GM18508 (cell line): ENCODE results near the gene RNF214.

Experiments used
- ATAC-seq: cut with Tn5 transposase; IDR thresholded peaks from one replicate; pipeline ENCODE4 v1.9.1; 2021; ENCODE audit warnings: moderate number of reproducible peaks; ENCODE audit not compliant: insufficient read depth, unreplicated experiment

RNF214 gene

DNA sequence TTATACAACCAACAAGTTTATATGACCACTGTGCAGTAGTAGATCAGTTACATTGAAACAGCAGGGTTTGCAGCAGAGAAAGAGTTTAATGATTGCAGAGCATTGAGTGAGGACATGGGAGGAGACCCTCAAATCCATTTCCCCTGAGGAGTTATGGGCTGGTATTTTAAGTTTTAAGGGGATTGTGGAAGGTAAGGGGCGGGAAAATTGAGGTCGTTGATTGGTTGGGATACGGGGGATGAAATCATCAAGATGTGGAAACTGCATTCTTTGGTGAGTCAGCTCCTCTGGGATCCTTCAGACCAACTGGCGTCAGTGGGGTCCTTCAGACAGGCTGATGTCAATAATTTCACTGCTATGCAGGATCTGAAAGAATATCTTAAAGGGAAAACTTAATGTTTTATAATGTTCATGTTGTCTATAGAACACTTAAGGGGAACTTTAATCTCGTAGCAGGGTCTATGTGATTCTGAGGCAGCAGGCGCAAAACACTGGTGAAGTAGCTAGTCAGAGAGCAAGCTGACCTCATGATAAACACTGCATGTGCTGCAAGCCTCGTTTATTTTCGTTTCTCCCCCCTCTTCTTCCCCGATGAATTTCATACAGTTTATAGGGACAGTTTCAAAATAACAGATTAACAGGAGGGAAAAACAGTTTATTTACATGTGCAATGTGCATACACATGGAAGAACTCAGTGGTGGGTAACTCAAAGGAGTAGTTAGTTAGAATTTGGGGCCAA is 41.2 kb downstream of the RNF214 start:
- ATAC-seq = no peak

DNA sequence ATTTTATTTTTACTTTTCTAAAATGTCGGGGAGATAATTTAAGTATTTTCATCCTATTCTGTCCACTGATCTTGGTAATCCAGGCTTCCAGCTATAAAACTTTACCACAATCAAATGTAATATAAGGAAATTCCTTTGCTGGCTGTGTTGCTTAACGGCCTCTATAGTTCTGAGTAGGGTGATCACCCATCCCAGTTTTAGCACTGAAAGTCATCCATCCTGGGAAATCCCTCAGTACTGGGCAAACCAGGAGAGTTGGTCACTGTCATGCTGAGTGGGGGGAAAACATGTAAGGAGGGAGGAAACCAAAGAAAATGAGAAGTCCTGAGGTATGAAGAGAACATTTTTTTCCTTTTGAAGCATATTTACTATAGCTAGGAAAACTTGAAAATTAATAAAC is 45.9 kb downstream of the RNF214 start:
- no peak for ATAC-seq

DNA sequence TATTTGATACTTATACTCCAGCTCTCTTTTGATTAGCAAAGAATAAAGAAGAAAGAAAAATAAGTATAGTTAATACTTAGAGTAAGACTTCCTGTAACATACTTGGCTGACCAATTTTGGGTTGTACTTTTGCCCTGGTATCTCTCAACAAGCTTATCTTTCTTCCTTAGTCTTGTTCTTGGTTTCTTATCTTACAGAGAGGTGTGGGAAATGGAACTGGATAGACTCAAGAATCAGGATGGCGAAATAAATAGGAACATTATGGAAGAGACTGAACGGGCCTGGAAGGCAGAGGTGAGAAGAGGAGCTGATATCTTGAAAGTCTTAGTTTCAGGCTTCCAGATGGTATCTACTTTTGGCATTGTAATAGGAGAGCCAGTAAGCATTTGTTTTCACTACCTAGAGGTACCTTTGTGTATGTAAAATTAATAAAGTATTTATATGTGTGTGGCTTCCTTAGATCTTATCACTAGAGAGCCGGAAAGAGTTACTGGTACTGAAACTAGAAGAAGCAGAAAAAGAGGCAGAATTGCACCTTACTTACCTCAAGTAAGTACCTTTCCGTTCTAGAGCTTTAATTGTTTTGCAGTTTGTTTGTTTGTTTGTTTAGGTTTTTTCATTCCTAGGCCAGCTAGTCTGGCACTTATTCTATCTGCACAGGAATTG is 47.4 kb downstream of the RNF214 start:
- no peak for ATAC-seq

DNA sequence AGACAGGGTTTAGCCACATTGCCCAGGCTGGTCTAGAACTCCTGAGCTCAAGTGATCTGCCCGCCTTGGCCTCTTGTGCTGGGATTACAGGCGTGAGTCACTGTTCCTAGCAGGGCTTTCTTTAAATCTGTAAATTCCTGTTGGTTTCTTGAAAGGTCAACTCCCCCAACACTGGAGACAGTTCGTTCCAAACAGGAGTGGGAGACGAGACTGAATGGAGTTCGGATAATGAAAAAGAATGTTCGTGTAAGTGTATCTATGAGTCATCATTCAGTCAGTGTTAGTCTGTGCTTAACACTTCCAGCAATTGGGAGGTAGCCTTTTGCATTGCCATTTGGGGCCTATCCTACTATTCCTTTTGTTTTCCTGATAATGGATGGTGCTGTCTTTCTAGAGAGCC is 48.7 kb downstream of the RNF214 start:
- no peak for ATAC-seq

DNA sequence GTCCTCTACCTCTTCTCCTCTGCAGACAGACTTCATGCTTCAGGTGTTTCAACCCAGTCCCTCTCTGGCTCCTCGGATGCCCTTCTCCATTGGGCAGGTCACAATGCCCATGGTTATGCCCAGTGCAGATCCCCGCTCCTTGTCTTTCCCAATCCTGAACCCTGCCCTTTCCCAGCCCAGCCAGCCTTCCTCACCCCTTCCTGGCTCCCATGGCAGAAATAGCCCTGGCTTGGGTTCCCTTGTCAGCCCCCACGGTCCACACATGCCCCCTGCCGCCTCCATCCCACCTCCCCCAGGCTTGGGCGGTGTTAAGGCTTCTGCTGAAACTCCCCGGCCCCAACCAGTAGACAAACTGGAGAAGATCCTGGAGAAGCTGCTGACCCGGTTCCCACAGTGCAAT is 49.4 kb downstream of the RNF214 start:
- no peak for ATAC-seq

DNA sequence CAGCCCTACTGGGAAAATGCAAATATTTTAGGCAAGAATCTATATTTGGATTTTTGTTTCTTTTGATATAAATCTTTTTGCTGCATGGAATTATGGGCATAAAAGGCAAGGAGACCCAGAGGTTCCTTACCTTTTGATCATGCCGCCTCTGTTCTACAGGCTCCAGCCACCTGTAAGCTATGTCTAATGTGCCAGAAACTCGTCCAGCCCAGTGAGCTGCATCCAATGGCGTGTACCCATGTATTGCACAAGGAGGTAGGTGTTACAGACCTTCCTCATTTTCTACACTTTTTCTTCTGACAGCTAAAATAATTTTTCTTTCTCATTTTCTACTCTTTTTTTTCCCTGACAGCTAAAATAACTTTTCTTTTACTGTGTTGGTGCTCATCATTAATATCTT is 50.5 kb downstream of the RNF214 start:
- ATAC-seq = no peak

DNA sequence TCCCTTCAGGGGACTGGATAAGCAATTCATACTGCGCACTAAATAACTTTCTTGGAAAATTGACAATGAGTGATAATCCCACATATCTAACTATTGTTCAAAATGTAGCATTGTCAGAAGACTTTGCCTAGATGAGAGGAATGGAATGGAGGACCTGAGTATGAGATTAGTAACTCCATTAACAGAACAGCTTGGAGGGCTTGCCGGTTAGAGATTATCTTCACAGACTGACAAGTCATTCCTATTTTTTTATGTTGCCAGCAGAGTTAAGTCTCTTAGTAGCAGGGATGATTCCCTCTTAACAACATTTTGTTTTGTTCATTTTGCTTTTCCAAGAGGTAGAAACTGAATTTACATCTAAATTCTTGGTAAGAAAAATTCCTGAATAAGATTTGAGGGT is 51.6 kb downstream of the RNF214 start:
- ATAC-seq = no peak

DNA sequence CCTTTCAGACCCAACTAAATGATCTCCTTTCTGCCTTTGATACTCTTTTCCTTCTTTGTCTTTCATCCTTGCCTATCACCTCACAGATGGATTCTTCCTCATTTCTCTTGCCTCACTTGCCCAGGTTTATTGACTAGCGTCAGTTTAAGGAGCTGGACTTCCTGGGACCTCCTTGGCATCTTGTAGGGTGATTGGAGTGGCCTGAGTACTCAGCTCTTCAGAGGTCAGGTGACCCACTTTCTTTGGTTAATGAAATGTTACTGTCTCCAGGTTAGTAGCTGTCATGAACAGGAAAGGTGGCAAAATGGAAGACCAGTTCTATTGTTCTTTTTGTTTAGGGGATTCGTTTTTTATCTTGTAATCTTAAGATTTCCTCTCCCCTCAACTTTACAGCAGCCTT is 54.1 kb downstream of the RNF214 start:
- ATAC-seq = no peak

DNA sequence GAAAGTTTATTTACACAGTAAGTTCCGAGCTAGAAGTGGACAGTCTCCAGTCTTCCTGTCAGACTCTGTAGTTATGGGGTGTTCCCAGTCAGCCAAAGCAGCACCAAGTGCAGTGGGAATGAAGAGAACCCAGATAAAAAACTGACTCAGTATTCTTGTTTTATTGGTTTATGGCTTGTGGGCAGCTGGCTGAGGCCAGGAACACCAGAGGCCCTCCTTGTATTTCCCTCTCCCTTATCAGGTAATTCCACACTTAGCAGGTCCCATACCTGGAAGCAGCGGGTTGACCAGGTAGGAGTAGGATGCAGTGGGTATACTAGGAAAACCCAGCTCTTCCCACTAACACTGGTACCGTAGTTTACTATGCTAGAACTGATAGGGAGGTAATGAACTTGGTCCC is 55.2 kb downstream of the RNF214 start:
- no peak for ATAC-seq

DNA sequence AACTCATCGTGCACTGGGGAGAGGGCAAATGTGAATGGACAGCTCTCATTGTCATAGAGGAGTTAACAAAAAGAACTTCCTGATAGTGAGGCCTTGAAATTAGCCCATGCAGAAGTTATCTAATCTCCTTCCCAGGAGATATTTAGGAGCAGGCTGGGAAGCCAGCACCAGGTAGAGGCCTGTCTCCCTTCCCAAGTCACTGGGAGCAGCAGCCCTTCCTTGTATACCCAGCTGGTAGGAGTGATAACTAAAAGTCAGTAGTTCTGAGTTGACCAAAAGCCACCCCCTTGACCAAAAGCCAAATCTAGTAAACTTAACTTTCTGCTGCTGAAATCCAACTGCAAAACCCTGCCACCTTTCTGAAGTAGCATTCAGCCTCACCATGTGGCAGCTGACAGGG is 57.3 kb downstream of the RNF214 start:
- no peak for ATAC-seq

DNA sequence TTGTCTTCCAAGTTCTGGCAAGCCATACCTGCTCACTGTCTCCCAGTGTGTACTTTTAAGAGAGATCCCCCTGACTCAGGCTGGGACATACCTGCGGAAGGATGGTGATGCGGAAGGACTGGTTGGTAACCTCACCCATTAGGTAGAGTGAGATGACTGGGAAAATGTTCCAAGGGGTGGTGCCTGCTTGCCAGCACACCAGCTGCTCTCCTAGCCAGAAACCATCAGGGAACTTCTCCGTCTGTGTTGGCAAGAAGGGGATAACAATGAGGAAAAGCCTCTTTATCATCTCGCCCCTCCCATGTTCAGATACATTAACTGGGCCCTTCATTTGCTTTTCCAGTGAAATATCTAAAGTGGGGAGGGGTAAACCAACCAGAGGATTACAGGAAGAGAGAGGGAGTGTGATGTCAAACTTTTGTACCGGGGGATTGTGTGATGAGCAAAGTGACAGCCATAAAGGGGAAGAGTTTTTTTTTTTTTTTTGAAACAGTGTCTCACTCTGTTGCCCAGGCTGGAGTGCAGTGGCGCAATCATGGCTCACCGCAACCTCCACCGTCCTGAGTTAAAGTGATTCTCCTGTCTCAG is 58.4 kb downstream of the RNF214 start, which contains the start of gene BACE1-AS:
Gene BACE1-AS (plus strand): TSS at position 538 of the 588 bp plus-strand sequence.
- no peak for ATAC-seq

DNA sequence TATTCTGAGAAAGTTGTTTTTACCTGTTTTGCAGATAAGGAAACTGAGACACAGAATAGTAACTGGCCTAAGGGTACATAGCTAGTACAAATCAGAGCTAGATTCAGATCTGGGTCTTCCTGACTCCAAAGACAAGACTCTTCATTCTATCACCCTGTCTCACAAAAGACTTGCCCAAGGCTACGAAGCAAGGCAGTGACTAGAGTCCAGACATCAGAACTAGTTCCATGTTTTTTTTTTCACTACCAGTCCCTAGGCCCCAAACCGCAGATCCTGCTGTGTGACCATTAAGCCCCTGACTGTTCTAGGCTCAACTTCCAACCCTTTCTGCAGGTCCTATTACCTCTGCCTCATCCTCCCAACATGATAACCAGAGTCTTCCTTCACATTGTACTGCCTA is 60.1 kb downstream of the RNF214 start:
- no peak for ATAC-seq

DNA sequence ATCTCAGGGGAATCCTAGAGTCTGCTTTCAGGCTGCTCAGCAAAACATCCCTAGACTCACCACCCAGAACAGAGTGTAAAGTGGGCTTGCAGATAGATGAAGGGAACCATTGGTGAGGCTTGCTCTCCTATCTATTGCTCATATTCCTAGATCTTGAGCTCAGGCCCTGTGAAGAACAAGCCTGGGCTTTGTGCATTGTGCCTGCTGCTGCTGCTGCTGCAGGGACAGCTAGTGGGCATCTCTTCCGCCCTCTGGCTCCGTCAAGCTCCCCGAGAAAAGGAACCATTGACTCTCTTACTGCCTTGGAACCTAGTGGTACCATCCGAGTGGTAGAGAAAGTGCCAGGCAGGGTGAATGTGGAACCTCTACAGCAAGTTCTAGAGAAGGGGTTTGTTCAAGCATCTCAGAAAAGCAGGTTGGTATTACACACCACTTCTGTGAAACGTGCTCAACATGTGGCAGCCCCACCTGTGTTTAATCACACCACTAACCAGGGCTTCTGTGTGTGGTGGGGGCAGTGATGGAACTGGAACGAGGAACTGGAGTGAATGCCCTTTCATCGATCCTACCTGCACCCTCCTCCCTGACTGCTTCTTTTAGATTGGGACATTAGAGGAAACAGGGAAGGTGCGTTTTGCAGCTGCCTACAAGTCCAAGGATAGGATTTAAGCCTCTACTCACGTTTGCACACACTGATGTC is 63.1 kb downstream of the RNF214 start:
- no peak for ATAC-seq

DNA sequence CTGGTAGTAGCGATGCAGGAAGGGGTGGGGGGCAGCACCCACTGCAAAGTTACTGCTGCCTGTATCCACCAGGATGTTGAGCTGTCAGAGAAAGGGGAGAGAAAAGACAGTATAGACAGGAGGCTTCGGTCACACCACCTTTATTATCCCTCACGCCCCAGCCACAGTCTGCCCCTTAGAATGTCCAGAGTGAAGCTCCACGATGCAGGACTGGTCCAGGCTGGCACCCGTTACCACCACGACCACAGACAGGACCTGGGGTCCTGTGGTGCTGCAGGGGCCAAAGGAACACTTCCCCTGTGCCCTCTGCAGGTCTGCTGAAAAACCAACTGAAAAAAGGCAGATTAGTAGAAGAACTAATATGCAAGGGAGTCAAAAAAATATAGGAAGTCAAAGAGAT is 64.4 kb downstream of the RNF214 start:
- no peak for ATAC-seq

DNA sequence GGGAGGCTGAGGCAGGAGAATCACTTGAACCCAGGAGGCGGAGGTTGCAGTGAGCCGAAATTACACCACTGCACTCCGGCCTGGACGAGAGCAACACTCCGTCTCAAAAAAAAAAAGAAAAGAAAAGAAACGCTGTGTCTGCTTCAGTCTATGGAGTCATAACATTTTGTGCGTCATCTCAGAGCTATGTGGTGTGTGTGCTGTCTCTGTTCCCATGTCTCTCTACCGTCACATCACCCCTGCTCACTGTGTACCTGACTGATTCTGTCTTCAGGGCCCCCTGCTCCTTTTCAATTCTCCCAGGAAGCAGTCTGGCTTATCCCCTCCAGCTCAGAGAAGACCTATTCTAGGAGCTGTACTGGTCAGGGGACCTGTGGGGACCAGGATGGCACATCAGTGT is 65.7 kb downstream of the RNF214 start:
- ATAC-seq = no peak

DNA sequence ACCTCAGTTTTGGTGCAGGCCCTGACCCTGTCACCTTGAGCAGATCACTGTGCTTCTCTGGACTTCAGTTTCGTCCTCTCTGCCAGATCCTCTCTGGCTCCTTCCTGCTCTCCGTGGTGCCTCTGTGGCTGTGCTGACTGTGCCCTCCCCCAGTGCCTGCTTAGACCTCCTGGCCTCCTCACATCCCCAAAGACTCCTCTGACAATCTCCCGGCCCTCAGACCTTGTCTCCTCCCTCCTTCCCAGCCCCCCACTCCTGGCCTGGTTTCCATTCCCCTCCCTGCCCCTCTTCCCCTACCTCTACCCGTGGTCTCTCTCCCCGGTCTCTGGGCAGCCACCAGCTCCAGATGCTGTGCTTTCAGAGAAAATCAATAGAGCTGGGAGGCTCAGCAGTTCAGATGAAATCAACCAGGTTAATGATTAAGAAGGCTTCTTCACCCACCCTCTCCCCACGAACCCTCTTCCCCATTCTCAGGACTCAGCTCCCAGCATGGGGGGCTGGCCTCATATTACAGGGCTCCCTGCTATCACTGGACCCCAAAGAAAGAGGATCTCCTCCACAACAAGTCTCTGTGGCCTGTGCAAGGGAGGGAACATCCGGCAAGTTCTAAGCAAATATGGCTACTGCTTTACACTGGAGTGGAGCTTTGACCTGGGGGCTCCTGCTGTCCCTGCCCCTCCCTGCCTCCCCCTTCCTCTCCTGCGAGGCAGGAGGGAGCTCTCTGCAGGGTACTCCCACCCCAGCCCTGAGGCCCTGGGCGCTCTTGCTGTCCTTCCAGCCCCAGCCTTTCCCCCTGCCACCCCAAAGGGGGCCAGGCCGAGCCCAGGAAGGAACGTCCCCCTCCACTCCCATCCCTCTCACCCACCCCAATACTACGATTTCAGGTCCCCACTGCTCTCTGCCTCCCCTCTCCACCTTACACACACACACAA is 67.1 kb downstream of the RNF214 start:
- no peak for ATAC-seq

DNA sequence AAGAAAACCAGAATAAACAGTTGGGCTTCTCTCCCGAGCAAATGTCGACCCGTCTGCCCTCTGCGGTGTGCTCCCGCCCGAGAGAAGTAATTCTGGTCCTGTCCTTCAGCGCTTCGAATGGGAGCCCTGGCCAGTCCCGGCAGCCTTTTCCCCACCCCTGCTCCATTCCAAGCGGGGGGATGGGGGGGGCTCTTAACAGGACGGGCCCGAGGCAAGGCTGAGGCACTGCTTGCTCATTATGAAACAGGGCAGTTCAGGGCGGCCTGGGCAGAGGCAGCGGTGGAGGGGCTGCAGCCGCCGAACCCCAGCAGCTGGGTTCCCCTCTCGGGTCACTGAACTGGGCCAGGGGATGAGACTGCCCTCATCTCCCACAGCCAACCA is 67.8 kb downstream of the RNF214 start:
- ATAC-seq = no peak

DNA sequence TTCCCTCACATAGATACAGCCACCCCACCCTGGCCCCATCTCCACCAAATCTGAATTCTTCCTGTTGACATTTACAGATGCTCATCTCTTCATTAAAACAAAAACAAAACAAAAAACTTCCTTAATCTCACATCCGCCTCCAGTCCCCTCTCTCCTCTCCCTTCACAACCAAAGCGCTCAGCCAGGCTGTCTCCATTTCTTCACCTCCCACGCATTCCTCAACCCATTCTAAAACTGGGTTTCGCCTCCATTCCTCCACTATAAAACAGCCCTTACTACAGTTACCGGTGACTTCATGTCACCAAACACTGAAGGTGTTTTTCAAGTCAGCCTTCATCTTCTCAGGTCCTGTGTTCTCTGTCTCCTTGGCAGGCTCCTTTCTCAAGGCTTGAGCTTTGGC is 68.3 kb downstream of the RNF214 start:
- ATAC-seq = no peak

DNA sequence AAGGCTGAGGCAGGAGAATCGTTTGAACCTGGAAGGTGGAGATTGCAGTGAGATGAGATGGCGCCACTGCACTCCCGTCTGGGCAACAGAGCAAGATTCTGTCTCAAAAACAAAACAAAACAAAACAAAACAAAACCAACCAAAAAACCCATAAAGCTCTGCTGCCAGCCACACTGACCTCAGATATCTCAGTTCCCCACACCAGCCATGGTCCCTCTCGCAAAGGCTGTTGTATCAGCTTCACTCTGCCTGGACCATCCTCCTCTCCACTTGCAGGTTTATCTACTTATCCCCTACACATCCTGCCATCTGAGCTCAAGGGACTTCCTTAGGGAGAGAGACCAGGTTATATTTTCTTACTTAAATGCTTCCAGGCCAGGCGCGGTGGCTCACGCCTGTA is 69.8 kb downstream of the RNF214 start:
- ATAC-seq = no peak

DNA sequence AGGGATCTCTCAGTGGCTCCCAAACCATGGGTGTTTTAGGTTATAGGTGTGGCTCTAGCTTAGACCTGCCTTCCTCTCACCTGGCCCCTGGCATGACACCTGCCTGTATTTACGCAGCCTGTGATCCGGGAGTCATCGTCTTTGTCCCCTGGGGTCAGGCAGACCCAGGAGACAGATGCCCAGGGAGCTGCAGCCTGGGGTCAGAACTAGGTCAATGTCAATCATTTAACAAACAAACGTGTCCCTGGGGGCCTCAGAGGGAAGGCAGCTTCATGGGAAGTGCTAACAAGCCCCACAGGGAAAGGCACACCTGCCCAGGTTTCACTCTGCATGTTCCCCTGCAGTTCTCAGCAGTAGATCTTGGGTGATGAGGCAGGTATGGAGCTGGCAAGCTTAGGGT is 70.6 kb downstream of the RNF214 start:
- no peak for ATAC-seq
